IMR-90 (cell line): Measurements from ENCODE around the gene RAB39B. TPM values are rescaled to one million over a fixed set of nuclear protein-coding genes. Genes with fewer than 3 reads are reported as not detected.

Experiments
- ATAC-seq: fragments of 200-7000 bp; cut with Tn5 transposase; 2 replicates; pipeline ENCODE4 v1.9.1; 2020; ENCODE audit warnings: low read depth, mild to moderate bottlenecking, moderate library complexity
- BruUV-seq: library from RNA; stranded (reverse); fragments of 400-500 nt; replicated peaks from 2 replicates; lab custom pipeline; 2021; lab: Mats Ljungman, UMichigan
- CTCF ChIA-PET: fragments of 300-600 bp; formaldehyde crosslinking; extraction: SDS; loops from one replicate; lab custom pipeline; 2021; ENCODE audit warnings: antibody characterized with exemption; lab: Yijun Ruan, JAX
- POLR2A ChIA-PET: fragments of 300-600 bp; sonication (Branson Sonifier 250); formaldehyde crosslinking; loops from one replicate; lab custom pipeline; 2022; ENCODE audit warnings: antibody characterized with exemption; ENCODE audit not compliant: unreplicated experiment; lab: Charles Lee
- DNase-seq: peaks from one replicate; pipeline ENCODE4 v3.0.0; 2013
- H2AFZ ChIP-seq: replicated peaks from 2 replicates; pipeline ENCODE3; 2013; ENCODE audit warnings: low read length, mild to moderate bottlenecking; ENCODE audit not compliant: poor library complexity
- H2AK5ac ChIP-seq: 2 replicates; pipeline ENCODE4 v1.6.1; 2013; ENCODE audit warnings: low read depth, low read length, inconsistent platforms
- H2AK9ac ChIP-seq: replicated peaks from 2 replicates; pipeline ENCODE3; 2013; ENCODE audit warnings: mild to moderate bottlenecking, low read depth, low read length, moderate library complexity; ENCODE audit not compliant: poor library complexity
- H2BK120ac ChIP-seq: 2 replicates; pipeline ENCODE4 v1.6.1; 2013; ENCODE audit warnings: low read depth, low read length, inconsistent platforms
- H2BK15ac ChIP-seq: 3 replicates; pipeline ENCODE4 v1.6.1; 2013; ENCODE audit warnings: low read depth, low read length, inconsistent platforms
- H2BK20ac ChIP-seq: 2 replicates; pipeline ENCODE4 v1.6.1; 2013; ENCODE audit warnings: low read depth, mild to moderate bottlenecking, inconsistent platforms, low read length, moderate library complexity
- H2BK5ac ChIP-seq: 2 replicates; pipeline ENCODE4 v1.6.1; 2013; ENCODE audit warnings: mild to moderate bottlenecking, low read depth, low read length, inconsistent platforms; ENCODE audit not compliant: poor library complexity, severe bottlenecking
- H3K14ac ChIP-seq: replicated peaks from 2 replicates; pipeline ENCODE4 v1.6.1; 2013; ENCODE audit warnings: low read depth, low read length, inconsistent platforms
- H3K18ac ChIP-seq: 2 replicates; pipeline ENCODE4 v1.6.1; 2013; ENCODE audit warnings: low read depth, low read length, control low read depth
- H3K23ac ChIP-seq: 2 replicates; pipeline ENCODE4 v1.6.1; 2013; ENCODE audit warnings: low read depth, low read length, inconsistent platforms
- H3K27ac ChIP-seq: 2 replicates; pipeline ENCODE4 v1.5.1; 2013; ENCODE audit warnings: mild to moderate bottlenecking, control low read depth, low read length; ENCODE audit not compliant: insufficient read depth
- H3K27me3 ChIP-seq: 2 replicates; pipeline ENCODE4 v1.6.1; 2013; ENCODE audit warnings: low read length; ENCODE audit not compliant: control insufficient read depth, insufficient read depth
- H3K36me3 ChIP-seq: 2 replicates; pipeline ENCODE4 v1.6.1; 2013; ENCODE audit warnings: low read length, mixed read lengths; ENCODE audit not compliant: control insufficient read depth, insufficient read depth
- H3K4ac ChIP-seq: 2 replicates; pipeline ENCODE4 v1.6.1; 2013; ENCODE audit warnings: low read depth, low read length, inconsistent platforms
- H3K4me1 ChIP-seq: 2 replicates; pipeline ENCODE4 v1.6.1; 2013; ENCODE audit warnings: low read length, mixed read lengths; ENCODE audit not compliant: control insufficient read depth, insufficient read depth
- H3K4me2 ChIP-seq: 2 replicates; pipeline ENCODE4 v1.6.1; 2013; ENCODE audit warnings: low read depth, mild to moderate bottlenecking, control low read depth, low read length, moderate library complexity
- H3K4me3 ChIP-seq: 2 replicates; pipeline ENCODE4 v1.5.1; 2013; ENCODE audit warnings: low read depth, mild to moderate bottlenecking, control low read depth, low read length, moderate library complexity; ENCODE audit not compliant: insufficient read depth
- H3K56ac ChIP-seq: 2 replicates; pipeline ENCODE4 v1.6.1; 2013; ENCODE audit warnings: low read length, inconsistent platforms; ENCODE audit not compliant: insufficient read depth; ENCODE audit errors: extremely low read depth
- H3K79me1 ChIP-seq, 2 experiments: 2 replicates each; pipeline ENCODE4 v1.6.1; 2013; ENCODE audit warnings: low read length in 2 of 2, inconsistent platforms in 1 of 2, low read depth in 1 of 2
- H3K9ac ChIP-seq: 2 replicates; pipeline ENCODE4 v1.6.1; 2013; ENCODE audit warnings: low read depth, low read length, control low read depth
- H3K9me1 ChIP-seq: 2 replicates; pipeline ENCODE4 v1.6.1; 2013; ENCODE audit warnings: low read length, inconsistent platforms; ENCODE audit not compliant: insufficient read depth
- H3K9me3 ChIP-seq: 2 replicates; pipeline ENCODE4 v1.6.1; 2013; ENCODE audit warnings: low read length; ENCODE audit not compliant: control insufficient read depth, insufficient read depth
- H4K20me1 ChIP-seq: 2 replicates; pipeline ENCODE4 v1.6.1; 2013; ENCODE audit warnings: low read length, inconsistent platforms; ENCODE audit not compliant: insufficient read depth
- H4K5ac ChIP-seq: 2 replicates; pipeline ENCODE4 v1.6.1; 2013; ENCODE audit warnings: mild to moderate bottlenecking, low read depth, low read length, control low read depth
- H4K8ac ChIP-seq, 2 experiments: 2 replicates each; pipeline ENCODE4 v1.6.1; 2013; ENCODE audit warnings: low read depth in 2 of 2, low read length in 2 of 2, control low read depth in 1 of 2, inconsistent platforms in 1 of 2
- H4K91ac ChIP-seq: 2 replicates; pipeline ENCODE4 v1.6.1; 2013; ENCODE audit warnings: low read depth, low read length, inconsistent platforms; ENCODE audit not compliant: insufficient read depth
- CHD1 ChIP-seq: IDR thresholded peaks from 2 replicates; pipeline ENCODE4 v1.6.1; 2012; ENCODE audit warnings: low read depth, low read length, improper control_type of control experiment
- ELK1 ChIP-seq: fragments of 150-350 bp; IDR thresholded peaks from 2 replicates; pipeline ENCODE4 v1.6.1; 2016; ENCODE audit warnings: low read depth, mild to moderate bottlenecking, low read length, moderate library complexity, borderline replicate concordance
- MAZ ChIP-seq: IDR thresholded peaks from 2 replicates; pipeline ENCODE4 v1.6.1; 2012; ENCODE audit warnings: low read depth, mild to moderate bottlenecking, low read length, improper control_type of control experiment, moderate library complexity, borderline replicate concordance
- USF2 ChIP-seq: fragments of 150-350 bp; IDR thresholded peaks from 2 replicates; pipeline ENCODE4 v1.6.1; 2017; ENCODE audit warnings: mild to moderate bottlenecking, antibody characterized with exemption, low read length, low read depth
- WGBS, 2 experiments: methylation state at CpG; one replicate each; pipeline versions ENCODE4 v1.1.5 to v1.1.7; 2013; ENCODE audit warnings: missing lambda C conversion rate in 2 of 2; ENCODE audit not compliant: insufficient read length in 1 of 2; ENCODE audit errors: extremely low coverage in 2 of 2; 5-methylcytosine and 5-hydroxymethylcytosine counted together
- dilution Hi-C: fragments of 300-500 bp; cut with HindIII; formaldehyde crosslinking; loops from one replicate; pipeline ENCODE4 v1.14.3; 2018; ENCODE audit warnings: low sequenced_read_pairs; ENCODE audit not compliant: unreplicated experiment
- in situ Hi-C: fragments of 300-500 bp; cut with MboI; formaldehyde crosslinking; loops from 3 replicates; pipeline ENCODE4 v1.14.3; 2019; ENCODE audit warnings: low sequenced_read_pairs, inconsistent platforms, mixed read lengths
- intact Hi-C: fragments of 100-400 bp; cut with micrococcal nuclease; formaldehyde crosslinking; loops from 2 replicates; pipeline ENCODE4 v1.10.0; 2022
- polyA plus RNA-seq, 3 experiments: library from polyadenylated mRNA; depleted of rRNA; stranded (reverse); fragments of >200 nt; gene quantifications; 2 replicates each; pipeline ENCODE4 v1.2.3, GENCODE V29; 2012; ENCODE audit warnings: low replicate concordance in 1 of 3
- total RNA-seq: library from RNA; depleted of rRNA; stranded (reverse); fragments of >200 nt; gene quantifications from 2 replicates; pipeline ENCODE4 v1.2.3, GENCODE V29; 2012

The RAB39B gene
- total and polyA plus RNA-seq, 2 of the 4 experiments (the other 2 are of a cell fraction), result 0.29 to 0.54 TPM

DNA sequence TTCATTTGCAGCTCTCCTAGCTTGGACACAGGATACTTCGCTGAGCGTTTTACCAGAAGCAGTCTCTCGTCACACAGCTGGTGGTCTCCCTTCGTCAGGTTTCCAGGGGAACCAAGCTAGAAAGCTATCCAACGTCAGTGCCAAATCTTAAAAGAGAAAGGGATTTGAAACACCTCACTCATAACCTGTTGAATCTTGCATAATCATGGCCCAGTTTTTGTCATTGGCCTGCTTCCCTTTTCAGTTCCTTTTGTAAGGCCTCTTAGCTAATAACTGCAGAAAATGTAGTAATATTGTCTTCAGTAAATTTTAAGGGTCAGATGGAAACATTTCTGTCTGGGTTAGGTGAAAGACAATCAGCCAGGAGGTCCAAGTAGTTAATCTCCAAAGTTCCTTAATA is 22.0 kb downstream of the RAB39B start:
- intact Hi-C loops (no loop called here), in situ Hi-C loops (no loop called here), dilution Hi-C loops (no loop called here)
- H3K9ac ChIP-seq, result no peak overlapping the region
- H2BK20ac ChIP-seq, result no peak overlapping the region
- no peak overlapping the region for H3K56ac ChIP-seq
- no peak for DNase-seq
- no peak overlapping the region for H3K14ac ChIP-seq
- CTCF ChIA-PET, result no interaction called here
- no peak for TF ChIP-seq MAZ
- TF ChIP-seq CHD1, result no peak
- no peak for TF ChIP-seq ELK1
- TF ChIP-seq USF2, result no peak
- no peak overlapping the region for H2AK5ac ChIP-seq
- ATAC-seq, result no peak
- no peak overlapping the region for H2AFZ ChIP-seq
- H2BK5ac ChIP-seq, result no peak overlapping the region
- peaks cover 5% of the 10 kb centered on the region for H3K36me3 ChIP-seq
- H3K27ac ChIP-seq, result no peak overlapping the region
- no peak overlapping the region for H2AK9ac ChIP-seq
- H3K4me1 ChIP-seq, result no peaks in the 10 kb centered on the region
- no peak overlapping the region for H3K4me3 ChIP-seq
- H3K9me1 ChIP-seq, result no peaks in the 10 kb centered on the region
- no peaks in the 10 kb centered on the region for H3K79me1 ChIP-seq
- H4K20me1 ChIP-seq, result no peaks in the 10 kb centered on the region
- H4K8ac ChIP-seq, result no peak overlapping the region
- H3K18ac ChIP-seq, result no peak overlapping the region
- H2BK15ac ChIP-seq, result no peak overlapping the region
- no peaks in the 10 kb centered on the region for H3K9me3 ChIP-seq
- no peak overlapping the region for H3K4me2 ChIP-seq
- no CpG with 5 or more reads among the region's 5 CpGs for WGBS, 2 experiments
- POLR2A ChIA-PET, result no interaction called here
- H3K4ac ChIP-seq, result no peak overlapping the region
- H2BK120ac ChIP-seq, result no peak overlapping the region
- BruUV-seq, result no TSS peak
- no peak overlapping the region for H4K91ac ChIP-seq
- no peak overlapping the region for H3K23ac ChIP-seq
- H3K27me3 ChIP-seq, result no peaks in the 10 kb centered on the region
- no peak overlapping the region for H4K5ac ChIP-seq
